Coronary artery (tissue), 2 donors: Measurements from ENCODE around the gene OBI1.

Source experiments
- DNase-seq: peaks from one replicate; pipeline ENCODE4 v3.0.0-alpha.2; 2017; ENCODE audit warnings: low spot score
- H3K27ac ChIP-seq, 2 donors: fragments of 200-600 bp; sonication (generic); one replicate each; pipeline ENCODE4 v1.5.1; 2016 to 2019
- H3K4me3 ChIP-seq: fragments of 200-600 bp; sonication (generic); 2 replicates; pipeline ENCODE4 v1.5.1; 2016; ENCODE audit warnings: mild to moderate bottlenecking, moderate library complexity
- CTCF ChIP-seq: fragments of 200-600 bp; sonication (generic); IDR thresholded peaks from one replicate; pipeline ENCODE4 v1.5.1; 2019; ENCODE audit warnings: antibody characterized with exemption

Gene OBI1

GRCh38 chr13:78572459-78572858 lies 86.5 kb downstream of the OBI1 start:
- DNase-seq, result no peak
- Histone ChIP-seq H3K27ac (no peak overlapping the region), H3K4me3 (no peak overlapping the region)
- no peak for TF ChIP-seq CTCF

- Histone ChIP-seq H3K4me3 (no peak overlapping the region), H3K27ac (no peak overlapping the region)
- DNase-seq, result no peak
- no peak for TF ChIP-seq CTCF
Observed at GRCh38 chr13:78569029-78569428, 89.9 kb downstream of the OBI1 start.

DNA sequence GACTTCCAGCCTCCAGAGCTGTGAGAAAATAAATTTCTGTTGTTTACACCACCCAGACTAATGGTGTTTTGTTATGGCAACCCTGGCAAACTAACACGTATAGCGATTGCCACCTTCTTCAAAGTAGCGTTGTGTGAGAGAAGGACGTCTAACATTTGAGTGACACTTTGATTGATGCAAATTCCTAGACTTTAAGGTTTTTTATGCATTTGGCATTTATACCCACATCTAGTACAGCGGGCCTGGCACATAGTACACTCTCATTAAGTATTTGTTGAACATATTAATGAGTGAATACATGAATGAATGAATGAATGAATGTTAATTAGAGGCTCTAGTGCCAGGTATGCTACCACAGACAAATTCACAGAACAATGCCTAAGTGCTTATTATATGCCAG lies 92.3 kb downstream of the OBI1 start:
- DNase-seq, result no peak
- TF ChIP-seq CTCF, result no peak
- Histone ChIP-seq H3K27ac (no peak overlapping the region), H3K4me3 (no peak overlapping the region)
